K562 (cell line): ENCODE measurements around the gene VGF. TPM values are rescaled to one million over a fixed set of nuclear protein-coding genes. Genes with fewer than 3 reads are reported as not detected.
A peak's percentile ranks its signal among the peaks of the same experiment; 100 is the strongest.

Source experiments
- CAMTA2 ChIP-seq: fragments of 250-450 bp; sonication (Bioruptor Pico); conservative IDR thresholded peaks from 2 replicates; pipeline ENCODE4 v1.5.1; 2022
- CBFA2T2 ChIP-seq: fragments of 450-650 bp; conservative IDR thresholded peaks from 2 replicates; pipeline ENCODE4 v1.6.1; 2017; ENCODE audit warnings: mild to moderate bottlenecking
- FIP1L1 ChIP-seq: fragments of 200-400 bp; formaldehyde crosslinking; IDR thresholded peaks from 2 replicates; pipeline ENCODE4 v1.6.1; 2018; ENCODE audit warnings: mild to moderate bottlenecking, low read depth, low read length; ENCODE audit not compliant: poor library complexity, severe bottlenecking
- GATAD2A ChIP-seq: fragments of 450-650 bp; IDR thresholded peaks from 2 replicates; pipeline ENCODE4 v1.6.1; 2017
- GATAD2B ChIP-seq: fragments of 450-650 bp; IDR thresholded peaks from 2 replicates; pipeline ENCODE4 v1.6.1; 2017; ENCODE audit warnings: mild to moderate bottlenecking, borderline replicate concordance
- GTF2E2 ChIP-seq: fragments of 200-800 bp; sonication (Bioruptor generic); IDR thresholded peaks from 2 replicates; pipeline ENCODE4 v1.6.1; 2016; ENCODE audit warnings: missing genetic modification characterization, missing compliant biosample characterization
- HCFC1 ChIP-seq: IDR thresholded peaks from 2 replicates; pipeline ENCODE4 v1.6.1; 2012; ENCODE audit warnings: low read depth, low read length, improper control_type of control experiment
- HEY1 ChIP-seq: fragments of 250-450 bp; sonication (Bioruptor Pico); IDR thresholded peaks from 2 replicates; pipeline ENCODE4 v1.5.0; 2020; ENCODE audit warnings: mild to moderate bottlenecking, moderate library complexity, borderline replicate concordance
- HLTF ChIP-seq: fragments of 450-650 bp; IDR thresholded peaks from 2 replicates; pipeline ENCODE4 v1.6.1; 2016
- JUN ChIP-seq, 2 experiments: sonication (generic) in 1 of 2; formaldehyde crosslinking in 1 of 2; IDR thresholded peaks; 2 replicates each; pipeline versions ENCODE4 v1.6.1 to v1.8.0; 2012 to 2022; ENCODE audit warnings: borderline replicate concordance in 2 of 2, mild to moderate bottlenecking in 2 of 2, improper control_type of control experiment in 1 of 2, low read depth in 1 of 2, low read length in 1 of 2, missing genetic modification reagents in 1 of 2
- KAT8 ChIP-seq: fragments of 450-650 bp; IDR thresholded peaks from 2 replicates; pipeline ENCODE4 v1.6.1; 2016; ENCODE audit warnings: low read depth, mild to moderate bottlenecking
- KLF1 ChIP-seq: fragments of 450-650 bp; IDR thresholded peaks from 2 replicates; pipeline ENCODE4 v1.6.1; 2016; ENCODE audit warnings: missing genetic modification characterization, missing compliant biosample characterization
- MTA3 ChIP-seq: fragments of 450-650 bp; formaldehyde crosslinking; IDR thresholded peaks from 2 replicates; pipeline ENCODE4 v1.6.1; 2017; ENCODE audit warnings: mild to moderate bottlenecking, borderline replicate concordance
- NCOR1 ChIP-seq: fragments of 450-650 bp; IDR thresholded peaks from 2 replicates; pipeline ENCODE4 v1.6.1; 2016; ENCODE audit warnings: mild to moderate bottlenecking, moderate library complexity
- NONO ChIP-seq, 2 experiments: fragments of 200-400 bp in 1 of 2; fragments of 450-650 bp in 1 of 2; formaldehyde crosslinking in 1 of 2; IDR thresholded peaks; 2 replicates each; pipeline ENCODE4 v1.6.1; 2017; ENCODE audit warnings: low read depth in 2 of 2, mild to moderate bottlenecking in 2 of 2, moderate library complexity in 2 of 2, low read length in 1 of 2
- NR3C1 ChIP-seq: sonication (generic); formaldehyde crosslinking; IDR thresholded peaks from 2 replicates; pipeline ENCODE4 v1.8.1; 2022; ENCODE audit warnings: missing genetic modification reagents
- PHF20 ChIP-seq: fragments of 450-650 bp; IDR thresholded peaks from 2 replicates; pipeline ENCODE4 v1.6.1; 2018; ENCODE audit not compliant: partially characterized antibody
- POLR2B ChIP-seq: fragments of 450-650 bp; IDR thresholded peaks from 2 replicates; pipeline ENCODE4 v1.6.1; 2018; ENCODE audit warnings: low read depth; ENCODE audit not compliant: partially characterized antibody
- POLR3A ChIP-seq: IDR thresholded peaks from 2 replicates; pipeline ENCODE4 v1.6.1; 2011; ENCODE audit warnings: borderline replicate concordance, mild to moderate bottlenecking, moderate library complexity; ENCODE audit not compliant: insufficient read length, insufficient read depth; ENCODE audit errors: extremely low read depth
- STAT5A ChIP-seq: IDR thresholded peaks from 2 replicates; pipeline ENCODE4 v1.6.1; 2012; ENCODE audit warnings: low read length, inconsistent platforms, borderline replicate concordance
- STAT5B ChIP-seq: fragments of 250-450 bp; sonication (Bioruptor Pico); IDR thresholded peaks from 2 replicates; pipeline ENCODE4 v1.8.0; 2021; ENCODE audit warnings: mild to moderate bottlenecking, inconsistent platforms
- TARDBP ChIP-seq: fragments of 450-650 bp; IDR thresholded peaks from 2 replicates; pipeline ENCODE4 v1.6.1; 2016
- TCF3 ChIP-seq: sonication (generic); formaldehyde crosslinking; IDR thresholded peaks from 2 replicates; pipeline ENCODE4 v1.4.0; 2020; ENCODE audit warnings: mild to moderate bottlenecking, missing genetic modification reagents
- TSC22D4 ChIP-seq: fragments of 450-650 bp; IDR thresholded peaks from 2 replicates; pipeline ENCODE4 v1.6.1; 2016; ENCODE audit warnings: missing genetic modification characterization, missing biosample characterization, control low read depth
- XRCC4 ChIP-seq: IDR thresholded peaks from one replicate; pipeline ENCODE4 v1.6.1; 2011; ENCODE audit not compliant: insufficient read depth, insufficient read length; ENCODE audit errors: extremely low read depth
- ZBTB17 ChIP-seq: fragments of 450-650 bp; formaldehyde crosslinking; IDR thresholded peaks from 2 replicates; pipeline ENCODE4 v1.4.0; 2020; ENCODE audit warnings: mild to moderate bottlenecking
- ZNF707 ChIP-seq: fragments of 250-450 bp; sonication (Bioruptor Pico); conservative IDR thresholded peaks from 2 replicates; pipeline ENCODE4 v1.8.0; 2022; ENCODE audit warnings: inconsistent platforms, mild to moderate bottlenecking, moderate library complexity
- ZNF830 ChIP-seq: fragments of 250-450 bp; sonication (Bioruptor Pico); IDR thresholded peaks from 2 replicates; pipeline ENCODE4 v1.5.0; 2021; ENCODE audit warnings: mild to moderate bottlenecking
- polyA plus RNA-seq, 8 experiments: library from polyadenylated mRNA; depleted of rRNA in 4 of 8; stranded (reverse) in 5 of 8; unstranded in 3 of 8; fragments of >200 nt; fragmentation: Nextera tagmentation in 2 of 8; fragmentation: Illumina TruSeq in 1 of 8; extraction: Ambion mirVana in 2 of 8; extraction: Trizol in 1 of 8; gene quantifications; 2 replicates each; pipeline versions ENCODE4 v1.2.1 to v1.2.3, GENCODE V29; 2011 to 2014; ENCODE audit warnings: inconsistent platforms in 1 of 8, missing spikeins in 1 of 8
- total RNA-seq, 7 experiments: library from RNA; depleted of rRNA in 6 of 7; stranded (reverse); fragments of >200 nt in 6 of 7; fragmentation: Illumina TruSeq in 2 of 7; extraction: Trizol in 2 of 7; gene quantifications; 2 replicates each; pipeline versions ENCODE4 v1.2.1 to v1.2.3, GENCODE V29; 2011 to 2021; ENCODE audit warnings: low replicate concordance in 1 of 7
- TF ChIP-seq, protein P1 (sequence below): sonication (generic); formaldehyde crosslinking; IDR thresholded peaks from 2 replicates; pipeline ENCODE4 v1.8.1; 2023; ENCODE audit warnings: mild to moderate bottlenecking, missing genetic modification reagents
- TF ChIP-seq, protein P2 (sequence below), 2 experiments: fragments of 450-650 bp in 1 of 2; sonication (generic) in 1 of 2; formaldehyde crosslinking in 1 of 2; IDR thresholded peaks in 1 of 2; conservative IDR thresholded peaks in 1 of 2; 2 replicates each; pipeline versions ENCODE4 v1.6.1 to v1.8.1; 2016 to 2023; ENCODE audit warnings: mild to moderate bottlenecking in 2 of 2, moderate library complexity in 2 of 2, inconsistent platforms in 1 of 2, missing genetic modification reagents in 1 of 2

Gene VGF
- total and polyA plus RNA-seq, 9 of the 15 experiments (the other 6 are each of a cell fraction or from before 2014, with no cell fraction given), result 0.03 to 5.7 (median 0.34) TPM

DNA sequence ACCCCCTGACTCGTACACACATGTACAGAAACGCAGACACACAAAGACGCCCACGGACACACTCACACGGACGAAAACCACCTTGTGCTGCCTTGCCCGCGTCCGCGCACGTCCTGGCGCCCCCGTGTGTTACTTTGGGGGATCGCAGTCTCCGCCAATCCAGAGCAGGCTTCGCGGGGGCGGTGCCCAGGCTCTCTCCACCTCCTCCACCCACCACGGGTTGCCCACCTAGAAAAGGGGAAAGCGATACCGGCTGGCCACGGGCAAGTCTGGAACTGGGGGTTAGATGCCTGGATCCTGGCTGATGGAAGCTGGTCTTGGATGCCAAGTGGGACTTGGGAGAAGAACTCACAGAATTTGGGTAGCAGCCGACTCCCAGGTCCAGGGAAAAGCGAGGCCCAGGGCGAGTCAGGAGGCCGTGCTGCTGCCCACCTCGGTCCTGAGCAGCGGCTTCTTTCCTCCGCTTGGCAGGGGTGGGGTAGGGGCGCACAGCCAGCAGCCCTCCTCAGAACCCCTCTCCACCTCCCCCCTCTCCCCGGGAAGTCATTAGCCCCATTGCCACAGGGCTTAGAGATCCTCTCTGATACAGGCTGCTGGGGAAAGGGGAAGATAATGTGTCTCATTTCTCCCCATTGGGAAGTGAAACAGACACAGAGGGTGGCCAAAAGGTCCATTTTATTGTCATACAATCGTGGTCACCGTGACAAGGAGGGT is 4.6 kb upstream of the VGF start (continued):
- TF ChIP-seq STAT5A (no peak), CBFA2T2 (no peak), MTA3 (peak; percentile 53; the same call in 1 of the 2 replicates), TARDBP (no peak), KLF1 (no peak), POLR2B (no peak), CAMTA2 (no peak), NR3C1 (CRISPR knock-in tag) (no peak), HLTF (peak; percentile 66; the same call in 1 of the 2 replicates), FIP1L1 (no peak), HEY1 (no peak), STAT5B (CRISPR knock-in tag) (no peak), XRCC4 (no peak), ZBTB17 (no peak), POLR3A (no peak), GTF2E2 (tag) (no peak), TSC22D4 (tag) (no peak), GATAD2B (no peak; the same call in 1 of the 2 replicates), TCF3 (no peak), JUN (IDR thresholded peaks at IDR 0.05; ENCODE audit: borderline replicate concordance, low read depth, low read length) (peak; percentile 40; the same call in 1 of the 2 replicates), JUN (CRISPR knock-in tag; IDR thresholded peaks at IDR 0.05; ENCODE audit: borderline replicate concordance) (no peak), NONO (IDR thresholded peaks at IDR 0.05; ENCODE audit: low read depth in 2 of 2, low read length in 1 of 2) (no peak), GATAD2A (no peak), PHF20 (no peak), ZNF707 (CRISPR knock-in tag) (no peak), ZNF830 (CRISPR knock-in tag) (no peak), HCFC1 (no peak), KAT8 (no peak), NCOR1 (no peak)
- TF ChIP-seq, protein P1, sequence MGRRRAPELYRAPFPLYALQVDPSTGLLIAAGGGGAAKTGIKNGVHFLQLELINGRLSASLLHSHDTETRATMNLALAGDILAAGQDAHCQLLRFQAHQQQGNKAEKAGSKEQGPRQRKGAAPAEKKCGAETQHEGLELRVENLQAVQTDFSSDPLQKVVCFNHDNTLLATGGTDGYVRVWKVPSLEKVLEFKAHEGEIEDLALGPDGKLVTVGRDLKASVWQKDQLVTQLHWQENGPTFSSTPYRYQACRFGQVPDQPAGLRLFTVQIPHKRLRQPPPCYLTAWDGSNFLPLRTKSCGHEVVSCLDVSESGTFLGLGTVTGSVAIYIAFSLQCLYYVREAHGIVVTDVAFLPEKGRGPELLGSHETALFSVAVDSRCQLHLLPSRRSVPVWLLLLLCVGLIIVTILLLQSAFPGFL (CRISPR knock-in tag), result no peak
- TF ChIP-seq, protein P2, sequence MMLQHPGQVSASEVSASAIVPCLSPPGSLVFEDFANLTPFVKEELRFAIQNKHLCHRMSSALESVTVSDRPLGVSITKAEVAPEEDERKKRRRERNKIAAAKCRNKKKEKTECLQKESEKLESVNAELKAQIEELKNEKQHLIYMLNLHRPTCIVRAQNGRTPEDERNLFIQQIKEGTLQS (IDR thresholded peaks at IDR 0.05), result no peak
- TF ChIP-seq, protein P2 (CRISPR knock-in tag; conservative IDR thresholded peaks at IDR 0.05), result no peak
